Activated CD8-positive, alpha-beta T cell treated with anti-CD3 and anti-CD28 coated beads for 36 hours (primary cell): Measurements from ENCODE around the gene TTLL13. TPM values are rescaled to one million over a fixed set of nuclear protein-coding genes. Genes with fewer than 3 reads are reported as not detected.
"Not testable (repeated sequence)": the region's sequence is repeated elsewhere in the genome, so short reads cannot be mapped to it uniquely, and the experiment has no call there.

Source experiments
- ATAC-seq: fragments of 200-7000 bp; cut with Tn5 transposase; one replicate; pipeline ENCODE4 v1.10.0; 2021; ENCODE audit warnings: mild to moderate bottlenecking, moderate library complexity
- CTCF ChIA-PET: fragments of 350-600 bp; sonication (Branson Sonifier 250); formaldehyde crosslinking; loops from one replicate; lab custom pipeline; 2021; ENCODE audit warnings: antibody characterized with exemption; lab: Charles Lee
- POLR2A ChIA-PET: fragments of 350-600 bp; sonication (Branson Sonifier 250); formaldehyde crosslinking; loops from one replicate; lab custom pipeline; 2021; ENCODE audit warnings: antibody characterized with exemption; lab: Charles Lee
- DNase-seq: peaks from one replicate; pipeline ENCODE4 v3.0.0-alpha.2; 2020
- H3K27ac Mint-ChIP-seq: one replicate; pipeline ENCODE4 v1.8.0; 2021; ENCODE audit warnings: mild to moderate bottlenecking, mixed read lengths
- H3K27me3 Mint-ChIP-seq: one replicate; pipeline ENCODE4 v1.8.0; 2021; ENCODE audit warnings: mixed read lengths
- H3K36me3 Mint-ChIP-seq: one replicate; pipeline ENCODE4 v1.8.0; 2021; ENCODE audit warnings: low read depth, mixed read lengths
- H3K4me1 Mint-ChIP-seq: one replicate; pipeline ENCODE4 v1.8.0; 2021; ENCODE audit warnings: low read depth, mixed read lengths
- H3K4me3 Mint-ChIP-seq: one replicate; pipeline ENCODE4 v1.8.0; 2021; ENCODE audit warnings: mild to moderate bottlenecking, moderate library complexity, mixed read lengths
- H3K9me3 Mint-ChIP-seq: one replicate; pipeline ENCODE4 v1.8.0; 2021; ENCODE audit warnings: mixed read lengths
- CTCF ChIP-seq: fragments of 200-600 bp; IDR thresholded peaks from one replicate; pipeline ENCODE4 v1.8.0; 2022; ENCODE audit warnings: antibody characterized with exemption, mild to moderate bottlenecking
- intact Hi-C: fragments of 100-400 bp; cut with micrococcal nuclease; formaldehyde crosslinking; loops from one replicate; pipeline ENCODE4 v1.10.0; 2022
- total RNA-seq, 2 experiments: library from RNA; stranded (reverse); gene quantifications; one replicate each; pipeline ENCODE4 v1.2.3, GENCODE V29; 2021

The TTLL13 gene
- total RNA-seq, 2 experiments from 2014 or later: 0.20 to 1.1 TPM

DNA sequence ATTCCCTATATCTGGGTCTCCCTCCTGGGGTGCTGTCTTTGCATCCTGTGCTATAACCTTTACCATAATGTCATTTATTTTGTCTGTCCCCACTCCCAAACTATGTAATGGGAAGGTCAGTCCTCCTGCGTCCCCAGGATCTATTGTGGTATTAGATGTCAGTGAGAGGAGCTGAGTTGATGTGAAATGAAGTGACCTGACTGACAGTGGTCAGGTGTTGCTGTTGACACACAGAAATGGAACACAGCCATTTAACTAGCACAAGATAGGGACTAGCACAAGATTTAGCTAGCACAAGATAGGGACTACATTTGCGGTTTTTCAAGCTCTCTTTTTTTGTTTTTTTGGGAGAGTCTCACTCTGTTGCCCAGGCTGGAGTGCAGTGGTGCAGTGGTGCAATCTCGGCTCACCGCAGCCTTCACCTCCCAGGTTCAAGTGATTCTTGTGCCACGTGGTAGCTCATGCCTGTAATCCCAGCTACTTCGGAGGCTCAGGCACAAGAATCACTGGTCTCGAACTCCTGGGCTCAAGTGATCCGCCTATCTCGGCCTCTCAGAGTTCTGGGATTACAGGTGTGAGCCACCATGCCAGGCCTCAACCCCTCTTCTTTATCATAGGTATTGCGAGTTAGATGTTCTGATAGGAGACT lies 21.3 kb downstream of the TTLL13 start:
- ATAC-seq (no peak), DNase-seq (no peak)
- CTCF ChIA-PET: interaction anchor here (0.6 to 2.5 kb wide), 6 partner anchors 11 to 81 kb away, joined by 3 to 8 read pairs (median 3); no protein-coding TSS in a partner anchor
- no peaks in the 10 kb centered on the region for H3K27me3 Mint-ChIP-seq
- H3K4me1 Mint-ChIP-seq: peaks cover 36% of the 10 kb centered on the region
- peaks cover 56% of the 10 kb centered on the region for H3K36me3 Mint-ChIP-seq
- H3K4me3 Mint-ChIP-seq: no peak overlapping the region
- no peaks in the 10 kb centered on the region for H3K9me3 Mint-ChIP-seq
- intact Hi-C loops: no loop called here
- POLR2A ChIA-PET: interaction anchor here (0.6 to 1.3 kb wide), 3 partner anchors 39 to 108 kb away, joined by 3 read pairs; no protein-coding TSS in a partner anchor
- peak overlapping the region; percentile 73 for H3K27ac Mint-ChIP-seq
- no peak for TF ChIP-seq CTCF

GRCh38 chr15:90271459-90272166 lies 22.3 kb downstream of the TTLL13 start:
- ATAC-seq (no peak), DNase-seq (no peak)
- Mint-ChIP-seq H3K27me3 (no peaks in the 10 kb centered on the region), H3K4me1 (peaks cover 36% of the 10 kb centered on the region), H3K4me3 (no peak overlapping the region), H3K9me3 (no peaks in the 10 kb centered on the region), H3K27ac (peak overlapping the region; percentile 73), H3K36me3 (peaks cover 51% of the 10 kb centered on the region)
- ChIA-PET POLR2A (interaction anchor here (1.3 kb wide), 1 partner anchor 39 kb away, joined by 3 read pairs; no protein-coding TSS in a partner anchor), CTCF (interaction anchor here (0.8 to 2.5 kb wide), 5 partner anchors 19 to 82 kb away, joined by 3 to 8 read pairs (median 3); no protein-coding TSS in a partner anchor)
- TF ChIP-seq CTCF: no peak
- intact Hi-C loops: no loop called here

DNA sequence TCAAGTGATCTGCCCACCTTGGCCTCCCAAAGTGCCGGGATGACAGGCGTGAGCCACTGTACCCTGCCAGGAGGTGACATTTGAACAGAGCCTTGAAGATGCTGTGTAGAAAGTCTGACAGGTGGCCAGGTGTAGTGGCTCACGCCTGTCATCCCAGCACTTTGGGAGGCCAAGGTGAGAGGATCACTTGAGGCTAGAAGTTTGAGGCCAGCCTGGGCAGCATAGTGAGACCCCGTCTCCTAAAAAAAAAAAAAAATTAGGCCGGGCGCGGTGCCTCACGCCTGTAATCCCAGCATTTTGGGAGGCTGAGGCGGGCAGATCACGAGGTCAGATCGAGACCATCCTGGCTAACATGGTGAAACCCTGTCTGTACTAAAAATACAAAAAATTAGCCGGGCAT lies 29.1 kb downstream of the TTLL13 start:
- H3K27me3 Mint-ChIP-seq, H3K27ac Mint-ChIP-seq, H3K4me3 Mint-ChIP-seq, H3K9me3 Mint-ChIP-seq, CTCF ChIA-PET, H3K4me1 Mint-ChIP-seq, ATAC-seq, POLR2A ChIA-PET, DNase-seq, intact Hi-C loops: not testable (repeated sequence)
- peaks cover 10% of the 10 kb centered on the region for H3K36me3 Mint-ChIP-seq

DNA sequence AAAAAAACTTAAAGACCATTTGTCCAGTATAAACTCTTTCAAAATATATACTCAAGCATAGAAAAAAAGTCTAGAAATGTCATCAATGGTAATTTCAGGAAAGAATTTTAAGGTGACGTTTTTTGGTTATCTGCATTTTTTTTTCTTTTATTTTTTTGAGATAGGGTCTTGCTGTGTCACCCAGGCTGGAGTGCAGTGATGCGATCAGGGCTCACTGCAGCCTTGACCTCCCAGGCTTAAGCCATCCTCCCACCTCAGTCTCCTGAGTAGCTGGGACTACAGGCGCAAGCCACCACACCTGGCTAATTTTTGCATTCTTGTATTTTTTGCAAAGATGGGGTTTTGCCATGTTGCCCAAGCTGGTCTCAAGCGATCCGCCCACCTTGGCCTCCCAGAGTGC lies 31.4 kb downstream of the TTLL13 start:
- DNase-seq, ATAC-seq, H3K36me3 Mint-ChIP-seq, H3K27ac Mint-ChIP-seq, H3K4me3 Mint-ChIP-seq, H3K4me1 Mint-ChIP-seq, H3K9me3 Mint-ChIP-seq, intact Hi-C loops, H3K27me3 Mint-ChIP-seq: not testable (repeated sequence)
- POLR2A ChIA-PET: interaction anchor here (1.2 kb wide), 1 partner anchor 10 kb away, joined by 3 read pairs; no protein-coding TSS in a partner anchor
- CTCF ChIA-PET: interaction anchor here (1.0 kb wide), 1 partner anchor 12 kb away, joined by 5 read pairs; no protein-coding TSS in a partner anchor

- H3K4me3 Mint-ChIP-seq, H3K27me3 Mint-ChIP-seq, H3K4me1 Mint-ChIP-seq, H3K9me3 Mint-ChIP-seq, POLR2A ChIA-PET, H3K27ac Mint-ChIP-seq, ATAC-seq, H3K36me3 Mint-ChIP-seq, DNase-seq, intact Hi-C loops: not testable (repeated sequence)
- CTCF ChIA-PET: interaction anchor here (0.9 to 1.3 kb wide), 3 partner anchors 11 to 19 kb away, joined by 3 read pairs; partner anchors contain the start of gene NGRN
Observed at GRCh38 chr15:90281637-90282036, 32.3 kb downstream of the TTLL13 start.

GRCh38 chr15:90286678-90287077 lies 37.3 kb downstream of the TTLL13 start:
- ChIA-PET CTCF (interaction anchor here (1.1 to 3.5 kb wide), 6 partner anchors 11 to 162 kb away, joined by 3 to 16 read pairs (median 4); partner anchors contain the start of gene TTLL13), POLR2A (interaction anchor here (0.6 kb wide), 1 partner anchor 18 kb away, joined by 3 read pairs; no protein-coding TSS in a partner anchor)
- no peak overlapping the region for H3K4me3 Mint-ChIP-seq
- H3K4me1 Mint-ChIP-seq: no peaks in the 10 kb centered on the region
- peak; percentile 59 for DNase-seq
- no peak overlapping the region for H3K27ac Mint-ChIP-seq
- no peaks in the 10 kb centered on the region for H3K27me3 Mint-ChIP-seq
- intact Hi-C loops: no loop called here
- ATAC-seq: peak; percentile 82
- peak; percentile 61 for TF ChIP-seq CTCF
- no peaks in the 10 kb centered on the region for H3K36me3 Mint-ChIP-seq
- no peaks in the 10 kb centered on the region for H3K9me3 Mint-ChIP-seq
